ENCODE results near the gene CRYBG3.
"Not testable (repeated sequence)": the region's sequence is repeated elsewhere in the genome, so short reads cannot be mapped to it uniquely, and the experiment has no call there.

Gene CRYBG3

GRCh38 chr3:97901313-97902248 lies 79.8 kb downstream of the CRYBG3 start:
- DNase-seq = no peak

- DNase-seq = not testable (repeated sequence)
Measured at GRCh38 chr3:97909830-97910229, 88.0 kb downstream of the CRYBG3 start.

GRCh38 chr3:97910236-97910831 lies 88.5 kb downstream of the CRYBG3 start:
- not testable (repeated sequence) for DNase-seq

GRCh38 chr3:97910931-97911351 lies 89.1 kb downstream of the CRYBG3 start:
- DNase-seq = no peak

DNA sequence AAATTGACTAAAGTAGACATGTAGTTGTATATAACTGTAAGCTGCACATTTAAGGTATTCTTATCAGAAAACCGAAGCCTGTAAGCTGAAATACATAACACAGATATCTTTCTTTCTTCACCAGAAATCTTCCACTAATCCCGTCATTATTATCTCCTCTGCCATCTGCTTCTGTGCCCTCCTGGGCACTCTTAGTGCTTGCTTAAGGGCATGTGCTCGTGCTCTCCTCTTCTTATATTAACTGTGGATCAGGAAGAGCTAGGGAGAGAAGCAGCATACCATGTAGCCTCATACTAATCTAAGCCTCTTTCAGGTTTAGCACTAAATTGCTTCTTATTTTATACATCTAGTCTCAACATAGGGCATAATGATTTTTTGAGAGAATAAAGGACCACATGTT lies 89.6 kb downstream of the CRYBG3 start:
- no peak for DNase-seq

GRCh38 chr3:97914388-97914787 lies 92.6 kb downstream of the CRYBG3 start:
- DNase-seq = no peak

- no peak for DNase-seq
Measured at GRCh38 chr3:97916576-97916975, 94.8 kb downstream of the CRYBG3 start.

- DNase-seq = no peak
Measured at GRCh38 chr3:97917813-97918536, 96.2 kb downstream of the CRYBG3 start.

- DNase-seq = no peak
Measured at GRCh38 chr3:97927704-97928103, 105.9 kb downstream of the CRYBG3 start.

DNA sequence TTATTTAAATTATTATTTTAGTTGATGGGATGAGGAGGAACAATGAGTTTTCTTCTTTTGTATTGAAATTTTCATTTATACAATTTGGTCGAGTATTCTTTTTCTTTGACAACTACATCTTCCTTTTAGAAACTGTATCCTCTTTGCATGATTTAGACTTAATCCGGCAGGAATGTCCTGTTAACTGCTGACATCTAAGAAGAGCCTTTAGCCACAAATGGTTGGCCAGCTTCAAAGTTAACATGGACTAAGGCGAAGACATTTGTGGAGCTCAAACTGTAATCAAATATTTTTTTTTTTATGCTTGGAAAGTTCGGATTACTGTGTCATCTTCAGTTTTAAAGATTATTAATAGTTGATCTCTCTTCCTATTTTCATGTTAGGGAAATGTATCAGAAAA lies 107.2 kb downstream of the CRYBG3 start:
- no peak for DNase-seq

DNA sequence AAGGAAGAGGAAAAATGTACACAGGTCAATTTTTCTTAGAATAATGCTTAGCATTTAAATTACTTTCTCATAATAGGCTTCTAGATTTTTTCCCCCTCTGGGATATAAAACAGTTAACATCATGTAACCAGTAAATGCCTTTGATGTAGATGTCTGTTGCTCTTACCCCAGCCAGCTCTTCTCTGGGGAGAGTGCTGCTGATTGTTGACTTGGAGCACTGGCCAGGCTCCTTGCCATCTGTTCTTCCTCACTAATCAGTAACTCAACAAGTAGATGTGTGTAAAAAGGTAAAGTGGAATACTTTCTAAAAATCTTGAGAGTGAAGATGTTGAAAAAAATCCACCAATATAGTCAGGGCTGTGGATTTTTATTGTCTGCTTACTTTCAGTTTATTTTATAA lies 108.2 kb downstream of the CRYBG3 start:
- DNase-seq = no peak

DNA sequence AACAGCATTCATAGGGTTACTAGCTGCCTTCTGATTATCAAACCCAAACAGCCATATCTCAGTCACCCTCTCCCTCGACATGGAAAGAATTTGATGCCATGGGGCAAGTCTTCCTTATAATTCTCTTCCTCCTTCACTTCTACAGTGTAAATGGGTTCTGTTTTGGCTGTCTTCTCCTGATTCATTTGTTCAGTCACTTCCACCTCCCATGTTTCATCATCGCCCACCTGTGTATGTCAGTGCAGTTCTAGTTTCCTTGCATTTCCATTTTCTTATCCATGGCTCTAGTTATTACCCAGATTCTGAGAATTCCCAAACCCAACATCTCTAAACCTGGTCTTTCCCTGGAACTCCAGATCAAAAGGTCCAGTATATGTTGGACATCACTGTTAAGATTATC lies 109.4 kb downstream of the CRYBG3 start:
- no peak for DNase-seq

GRCh38 chr3:97932387-97932801 lies 110.6 kb downstream of the CRYBG3 start:
- DNase-seq = no peak

DNA sequence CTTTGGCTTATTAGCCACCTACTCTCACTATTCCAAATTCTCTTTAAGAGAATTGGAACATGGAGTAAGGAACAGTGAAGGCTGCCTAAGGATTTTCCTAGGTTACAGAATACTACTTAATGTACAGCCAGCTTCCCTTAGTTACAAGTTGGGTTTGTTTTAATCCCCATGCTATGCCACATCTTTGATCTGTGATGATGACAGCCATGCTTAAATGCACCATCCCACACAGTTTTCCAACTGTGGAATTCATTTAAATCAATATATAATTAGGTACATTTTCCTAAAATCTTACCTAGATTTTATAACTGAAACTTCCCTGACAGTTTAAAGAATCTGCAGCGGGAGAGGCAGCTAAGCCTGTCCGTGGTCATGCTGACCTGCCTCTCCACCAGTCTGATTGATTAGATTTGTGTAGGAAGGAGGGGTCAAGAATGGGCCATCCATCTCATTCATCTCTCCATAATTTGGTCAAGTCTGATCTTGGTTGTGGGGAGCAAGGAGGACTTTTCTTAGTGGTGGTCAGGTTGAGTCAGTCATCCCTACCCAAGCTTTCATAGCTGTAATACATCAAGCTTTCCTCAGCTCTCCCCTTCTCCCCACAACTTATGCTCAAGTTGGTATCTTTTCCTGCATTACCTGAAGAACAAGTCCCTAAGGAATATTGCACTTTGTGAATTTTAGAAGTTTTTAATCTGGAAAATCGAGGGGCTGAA lies 113.3 kb downstream of the CRYBG3 start:
- no peak for DNase-seq

DNA sequence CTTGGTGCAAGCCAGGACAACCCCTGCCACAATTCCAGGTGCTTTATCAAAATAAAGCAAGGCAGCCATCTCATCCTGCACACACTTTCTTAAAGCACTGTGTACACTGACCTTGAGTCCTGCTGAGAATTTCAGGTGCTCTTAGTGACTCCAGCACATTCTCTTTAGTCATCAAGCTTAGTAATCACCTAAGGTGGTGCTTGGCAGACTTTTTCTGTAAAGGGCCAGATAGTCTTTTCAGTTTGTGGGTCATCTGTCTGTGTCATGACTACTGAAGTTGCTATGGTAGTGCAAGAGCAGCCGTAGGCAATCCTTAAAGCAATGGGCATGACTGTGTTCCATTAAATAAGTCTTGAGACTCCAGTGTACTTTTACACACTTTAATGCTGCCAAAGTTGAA lies 114.0 kb downstream of the CRYBG3 start:
- no peak for DNase-seq

DNA sequence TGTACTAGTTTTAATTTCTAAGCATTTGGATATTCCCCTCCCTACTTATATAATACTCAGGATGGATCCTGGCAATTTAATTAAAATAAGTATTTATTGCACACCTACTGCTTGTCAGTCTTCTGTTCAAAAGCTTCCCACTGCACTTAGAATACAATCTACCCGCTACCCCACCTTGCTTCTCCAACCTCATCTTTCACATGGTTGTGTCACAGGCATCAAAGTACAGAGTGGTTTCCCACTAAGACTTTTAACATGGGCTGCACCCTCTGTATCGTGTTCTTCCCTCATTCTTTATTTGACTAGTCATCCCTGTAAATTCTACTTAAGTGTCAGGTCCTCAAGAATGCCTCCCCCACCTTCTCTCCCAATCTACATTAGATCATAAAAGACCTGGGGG lies 115.4 kb downstream of the CRYBG3 start:
- DNase-seq = no peak

GRCh38 chr3:97938444-97938843 lies 116.6 kb downstream of the CRYBG3 start:
- no peak for DNase-seq

DNA sequence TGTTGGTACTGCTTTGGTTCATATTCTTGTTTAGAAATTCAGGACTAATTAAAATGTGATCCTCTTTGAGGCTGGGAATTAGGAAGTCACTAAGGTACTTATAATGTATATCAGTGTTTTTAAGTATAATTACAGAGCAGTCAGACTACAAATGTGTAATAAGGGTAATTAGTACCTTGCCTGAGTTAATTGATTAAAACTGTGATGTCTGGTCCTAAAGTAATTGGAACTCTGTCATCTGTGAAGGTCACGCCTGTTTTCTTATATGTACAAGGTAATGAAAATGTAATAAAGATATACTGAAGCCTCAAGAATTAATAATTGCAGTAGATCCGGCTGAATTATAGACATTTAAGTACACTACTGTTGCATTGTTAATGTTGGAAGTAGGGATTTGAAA lies 117.6 kb downstream of the CRYBG3 start:
- no peak for DNase-seq

GRCh38 chr3:97940034-97940433 lies 118.2 kb downstream of the CRYBG3 start:
- DNase-seq = peak; percentile 22

DNA sequence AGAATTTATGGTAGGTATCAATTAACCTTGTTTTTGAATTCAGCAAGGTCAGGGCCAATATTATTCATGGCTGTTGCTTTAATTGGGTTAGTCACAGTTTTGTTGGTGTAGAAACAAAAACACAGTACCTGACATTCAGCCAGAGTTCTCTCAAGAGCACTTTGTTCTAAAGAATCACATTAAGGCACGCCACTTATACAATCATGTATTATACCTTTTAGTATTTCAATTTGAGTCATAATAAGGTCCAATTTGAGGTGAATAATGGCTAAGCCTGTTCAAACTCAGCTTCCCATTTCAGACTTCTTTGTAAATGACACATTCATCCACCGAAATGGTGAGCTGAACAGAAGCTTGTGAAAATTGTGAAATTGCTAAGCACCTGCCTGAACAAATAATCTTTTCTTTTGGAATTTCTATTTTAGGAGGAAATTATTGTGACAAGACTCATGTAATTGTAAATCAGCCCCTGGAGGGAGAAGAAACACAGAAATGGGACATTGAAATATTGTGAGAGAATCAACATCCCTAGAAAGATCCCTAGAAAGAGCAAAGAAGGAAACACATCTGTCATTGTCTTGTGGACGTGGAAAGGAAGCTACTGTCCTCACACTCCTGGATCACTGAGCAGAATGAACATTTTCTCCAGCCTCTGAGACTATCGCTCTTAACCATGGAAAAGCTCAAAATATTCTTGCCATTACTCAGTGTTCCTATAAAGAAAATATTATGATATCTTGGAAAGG lies 121.2 kb downstream of the CRYBG3 start:
- DNase-seq = peak; percentile 69

DNA sequence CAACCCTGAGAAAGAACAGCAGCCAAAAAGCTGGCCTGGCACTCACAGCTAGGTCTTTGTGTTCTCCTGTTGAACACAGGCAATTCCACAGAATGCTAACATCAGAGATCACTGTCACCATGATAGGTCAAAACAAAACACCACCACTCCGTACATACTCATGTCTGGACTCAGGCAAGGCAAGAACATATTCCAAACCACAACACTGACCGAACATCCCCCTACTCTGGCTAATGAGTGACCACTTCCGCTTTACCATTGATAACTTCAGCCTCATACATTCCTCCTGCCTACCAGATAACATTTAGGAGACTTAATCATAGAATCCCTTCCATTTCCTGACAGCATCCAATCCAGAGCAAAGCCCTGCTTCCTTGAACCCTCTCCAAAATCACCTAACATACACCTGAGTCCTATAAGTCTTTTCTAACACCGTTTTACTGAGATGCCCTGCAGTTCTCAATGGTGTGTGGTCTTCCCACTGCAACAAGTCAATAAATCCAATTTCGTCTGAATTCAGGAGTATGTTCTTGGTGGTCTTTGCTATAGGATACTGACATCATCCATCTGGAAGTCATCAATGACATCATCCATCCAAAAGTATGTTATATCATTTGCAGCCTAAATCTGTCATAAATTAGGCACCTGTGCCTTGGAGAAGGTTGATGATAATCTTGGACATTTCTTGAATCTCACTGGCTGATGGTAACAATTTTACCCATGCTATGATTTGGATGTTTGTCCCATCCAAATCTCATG lies 126.7 kb downstream of the CRYBG3 start:
- DNase-seq = no peak

DNA sequence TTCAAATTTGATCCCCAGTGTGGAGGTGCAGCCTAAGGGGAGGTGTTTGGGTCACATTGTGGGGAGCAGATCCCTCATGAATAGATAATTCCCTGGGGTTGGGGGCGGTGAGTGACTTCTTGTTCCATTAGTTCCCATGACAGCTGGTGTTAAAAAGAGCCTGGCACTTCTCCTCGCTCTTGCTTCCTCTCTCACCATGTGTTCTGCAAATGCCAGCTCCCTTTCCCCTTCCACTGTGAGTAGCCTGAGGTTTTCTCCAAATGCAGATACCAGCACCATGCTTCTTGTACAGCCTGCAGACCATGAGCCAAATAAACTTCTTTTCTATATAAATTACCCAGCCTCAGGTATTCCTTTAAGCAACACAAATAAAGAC lies 127.3 kb downstream of the CRYBG3 start:
- no peak for DNase-seq
